GM21528 (cell line): ENCODE measurements around the gene PARP16.

ENCODE experiments used
- ATAC-seq: cut with Tn5 transposase; IDR thresholded peaks from one replicate; pipeline ENCODE4 v1.9.1; 2021; ENCODE audit warnings: mild to moderate bottlenecking, moderate library complexity; ENCODE audit not compliant: unreplicated experiment, low FRiP score

Gene PARP16

GRCh38 chr15:65286704-65287519 lies at the start of gene PARP16:
Gene PARP16 (minus strand): TSS chr15:65286883. CDS start chr15:65286426, 457 bp downstream.
- ATAC-seq = peak; percentile 92

- no peak for ATAC-seq
Observed at GRCh38 chr15:65335278-65336055, 48.8 kb upstream of the PARP16 start.

GRCh38 chr15:65334586-65335231 lies 48.0 kb upstream of the PARP16 start:
- ATAC-seq = no peak

- ATAC-seq = no peak
Observed at GRCh38 chr15:65333856-65334255, 47.2 kb upstream of the PARP16 start.

GRCh38 chr15:65333148-65333820 lies 46.6 kb upstream of the PARP16 start:
- ATAC-seq = no peak

GRCh38 chr15:65332391-65333147 lies 45.9 kb upstream of the PARP16 start:
- ATAC-seq = no peak

- ATAC-seq = no peak
Observed at GRCh38 chr15:65331811-65332210, 45.1 kb upstream of the PARP16 start.

GRCh38 chr15:65330934-65331645 lies 44.4 kb upstream of the PARP16 start:
- ATAC-seq = no peak

GRCh38 chr15:65329984-65330735 lies 43.5 kb upstream of the PARP16 start:
- no peak for ATAC-seq

- ATAC-seq = no peak
Observed at GRCh38 chr15:65329288-65329983, 42.8 kb upstream of the PARP16 start.

- no peak for ATAC-seq
Observed at GRCh38 chr15:65328506-65329287, 42.0 kb upstream of the PARP16 start.

- no peak for ATAC-seq
Observed at GRCh38 chr15:65327651-65328393, 41.1 kb upstream of the PARP16 start.

GRCh38 chr15:65326818-65327217 lies 40.1 kb upstream of the PARP16 start:
- ATAC-seq = no peak

- ATAC-seq = no peak
Observed at GRCh38 chr15:65326117-65326526, 39.4 kb upstream of the PARP16 start.

GRCh38 chr15:65323071-65323511 lies 36.4 kb upstream of the PARP16 start:
- no peak for ATAC-seq

GRCh38 chr15:65318870-65319356 lies 32.2 kb upstream of the PARP16 start:
- ATAC-seq = peak; percentile 60
